Neural cell (in vitro differentiated cells): ENCODE results near the gene LHFPL2. TPM values are rescaled to one million over a fixed set of nuclear protein-coding genes. Genes with fewer than 3 reads are reported as not detected.

ENCODE experiments used
- H2AFZ ChIP-seq: fragments of 200-600, 300-800 bp; sonication (generic), shearing (Covaris generic); 2 replicates; pipeline ENCODE4 v1.6.0; 2014; ENCODE audit warnings: low read depth, mild to moderate bottlenecking, antibody characterized with exemption, low read length, moderate library complexity
- H3F3A ChIP-seq: fragments of 200-600 bp; shearing (Covaris generic); 2 replicates; pipeline ENCODE4 v1.6.1; 2016; ENCODE audit warnings: mild to moderate bottlenecking, moderate library complexity, mixed read lengths, antibody characterized with exemption, low read length; ENCODE audit not compliant: insufficient read depth, poor library complexity, severe bottlenecking
- H3K27ac ChIP-seq: fragments of 200-600, 300-800 bp; sonication (generic), shearing (Covaris generic); 2 replicates; pipeline ENCODE4 v1.5.1; 2014; ENCODE audit warnings: mild to moderate bottlenecking, low read length, moderate library complexity
- H3K27me3 ChIP-seq: fragments of 300-800, 200-600 bp; sonication (generic), shearing (Covaris generic); 2 replicates; pipeline ENCODE4 v1.6.0; 2014; ENCODE audit warnings: mild to moderate bottlenecking, low read depth, low read length, moderate library complexity; ENCODE audit not compliant: insufficient read depth
- H3K36me3 ChIP-seq: fragments of 300-800, 200-600 bp; sonication (generic), shearing (Covaris generic); 2 replicates; pipeline ENCODE4 v1.5.1; 2014; ENCODE audit warnings: mild to moderate bottlenecking, antibody characterized with exemption, low read length, moderate library complexity; ENCODE audit not compliant: insufficient read depth
- H3K4me2 ChIP-seq: fragments of 300-800, 200-600 bp; sonication (generic), shearing (Covaris generic); 2 replicates; pipeline ENCODE4 v1.6.0; 2014; ENCODE audit warnings: mild to moderate bottlenecking, low read length
- H3K4me3 ChIP-seq: fragments of 300-800, 200-600 bp; sonication (generic), shearing (Covaris generic); 2 replicates; pipeline ENCODE4 v1.5.1; 2014; ENCODE audit warnings: mild to moderate bottlenecking, low read length, moderate library complexity
- H3K79me2 ChIP-seq: fragments of 200-600 bp; shearing (Covaris generic); replicated peaks from 2 replicates; pipeline ENCODE4 v1.6.0; 2014; ENCODE audit warnings: mild to moderate bottlenecking, low read length, moderate library complexity; ENCODE audit not compliant: insufficient read depth
- H3K9ac ChIP-seq: fragments of 300-800, 200-600 bp; sonication (generic), shearing (Covaris generic); 2 replicates; pipeline ENCODE4 v1.6.1; 2016; ENCODE audit warnings: mild to moderate bottlenecking, low read length, mixed read lengths
- H3K9me2 ChIP-seq: fragments of 200-600 bp; shearing (Covaris generic); 2 replicates; pipeline ENCODE4 v1.6.1; 2016; ENCODE audit warnings: mild to moderate bottlenecking, low read length, mixed read lengths; ENCODE audit not compliant: insufficient read depth
- H3K9me3 ChIP-seq: fragments of 200-600, 300-800 bp; sonication (generic), shearing (Covaris generic); 2 replicates; pipeline ENCODE4 v1.6.1; 2016; ENCODE audit warnings: mild to moderate bottlenecking, mixed run types, low read length, moderate library complexity, mixed read lengths
- H4K20me1 ChIP-seq: fragments of 200-600 bp; shearing (Covaris generic); 2 replicates; pipeline ENCODE4 v1.6.1; 2016; ENCODE audit warnings: mild to moderate bottlenecking, mixed run types; ENCODE audit not compliant: insufficient read depth
- EP300 ChIP-seq: fragments of 450-650 bp; conservative IDR thresholded peaks from 2 replicates; pipeline ENCODE4 v1.6.1; 2014; ENCODE audit warnings: antibody characterized with exemption, mild to moderate bottlenecking, moderate library complexity; ENCODE audit not compliant: poor library complexity, severe bottlenecking
- EZH2 ChIP-seq: fragments of 200-600, 300-800 bp; shearing (Covaris generic), sonication (generic); IDR thresholded peaks from 2 replicates; pipeline ENCODE4 v1.6.1; 2014; ENCODE audit warnings: antibody characterized with exemption, low read length, borderline replicate concordance, mild to moderate bottlenecking; ENCODE audit not compliant: insufficient read depth, poor library complexity, severe bottlenecking
- MXI1 ChIP-seq: fragments of 450-650 bp; conservative IDR thresholded peaks from 2 replicates; pipeline ENCODE4 v1.6.1; 2014; ENCODE audit warnings: antibody characterized with exemption, mild to moderate bottlenecking; ENCODE audit not compliant: poor library complexity, severe bottlenecking
- POLR2AphosphoS5 ChIP-seq: IDR thresholded peaks from 2 replicates; pipeline ENCODE4 v1.6.1; 2012
- RAD21 ChIP-seq: fragments of 450-650 bp; conservative IDR thresholded peaks from 2 replicates; pipeline ENCODE4 v1.6.1; 2014; ENCODE audit warnings: antibody characterized with exemption, mild to moderate bottlenecking, moderate library complexity
- REST ChIP-seq: IDR thresholded peaks from 2 replicates; pipeline ENCODE4 v1.6.1; 2012; ENCODE audit warnings: borderline replicate concordance
- SMC3 ChIP-seq: fragments of 450-650 bp; conservative IDR thresholded peaks from 2 replicates; pipeline ENCODE4 v1.6.1; 2014; ENCODE audit warnings: antibody characterized with exemption, mild to moderate bottlenecking, moderate library complexity; ENCODE audit not compliant: poor library complexity
- TAF1 ChIP-seq: IDR thresholded peaks from 2 replicates; pipeline ENCODE4 v1.6.1; 2012; ENCODE audit warnings: low read depth
- polyA plus RNA-seq: library from polyadenylated mRNA; depleted of rRNA; stranded (reverse); fragments of >200 nt; gene quantifications from 2 replicates; pipeline ENCODE4 v1.2.3, GENCODE V29; 2014
- TF ChIP-seq, protein P1 (sequence below): fragments of 450-650 bp; IDR thresholded peaks from 2 replicates; pipeline ENCODE4 v1.5.1; 2014; ENCODE audit warnings: antibody characterized with exemption, mild to moderate bottlenecking, moderate library complexity; ENCODE audit not compliant: poor library complexity, severe bottlenecking

Gene LHFPL2
- polyA plus RNA-seq, 1 donor from 2014 or later = 1.6 TPM

- Histone ChIP-seq H3K4me3 (no peak overlapping the region), H2AFZ (no peak overlapping the region), H3K4me2 (no peak overlapping the region), H3K79me2 (no peaks in the 10 kb centered on the region), H3K9me2 (no peaks in the 10 kb centered on the region), H4K20me1 (no peaks in the 10 kb centered on the region), H3K9ac (no peak overlapping the region), H3K27me3 (no peaks in the 10 kb centered on the region), H3K9me3 (no peaks in the 10 kb centered on the region), H3F3A (no peaks in the 10 kb centered on the region), H3K36me3 (peaks cover 4% of the 10 kb centered on the region), H3K27ac (no peak overlapping the region)
- no peak for TF ChIP-seq POLR2AphosphoS5
- TF ChIP-seq RAD21 = no peak
- TF ChIP-seq EZH2 = no peak
- TF ChIP-seq SMC3 = no peak
- TF ChIP-seq, protein P1, sequence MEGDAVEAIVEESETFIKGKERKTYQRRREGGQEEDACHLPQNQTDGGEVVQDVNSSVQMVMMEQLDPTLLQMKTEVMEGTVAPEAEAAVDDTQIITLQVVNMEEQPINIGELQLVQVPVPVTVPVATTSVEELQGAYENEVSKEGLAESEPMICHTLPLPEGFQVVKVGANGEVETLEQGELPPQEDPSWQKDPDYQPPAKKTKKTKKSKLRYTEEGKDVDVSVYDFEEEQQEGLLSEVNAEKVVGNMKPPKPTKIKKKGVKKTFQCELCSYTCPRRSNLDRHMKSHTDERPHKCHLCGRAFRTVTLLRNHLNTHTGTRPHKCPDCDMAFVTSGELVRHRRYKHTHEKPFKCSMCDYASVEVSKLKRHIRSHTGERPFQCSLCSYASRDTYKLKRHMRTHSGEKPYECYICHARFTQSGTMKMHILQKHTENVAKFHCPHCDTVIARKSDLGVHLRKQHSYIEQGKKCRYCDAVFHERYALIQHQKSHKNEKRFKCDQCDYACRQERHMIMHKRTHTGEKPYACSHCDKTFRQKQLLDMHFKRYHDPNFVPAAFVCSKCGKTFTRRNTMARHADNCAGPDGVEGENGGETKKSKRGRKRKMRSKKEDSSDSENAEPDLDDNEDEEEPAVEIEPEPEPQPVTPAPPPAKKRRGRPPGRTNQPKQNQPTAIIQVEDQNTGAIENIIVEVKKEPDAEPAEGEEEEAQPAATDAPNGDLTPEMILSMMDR = no peak
- no peak for TF ChIP-seq MXI1
- TF ChIP-seq REST = no peak
- no peak for TF ChIP-seq EP300
- no peak for TF ChIP-seq TAF1
Measured at GRCh38 chr5:78482948-78483347, 165.6 kb downstream of the LHFPL2 start.

DNA sequence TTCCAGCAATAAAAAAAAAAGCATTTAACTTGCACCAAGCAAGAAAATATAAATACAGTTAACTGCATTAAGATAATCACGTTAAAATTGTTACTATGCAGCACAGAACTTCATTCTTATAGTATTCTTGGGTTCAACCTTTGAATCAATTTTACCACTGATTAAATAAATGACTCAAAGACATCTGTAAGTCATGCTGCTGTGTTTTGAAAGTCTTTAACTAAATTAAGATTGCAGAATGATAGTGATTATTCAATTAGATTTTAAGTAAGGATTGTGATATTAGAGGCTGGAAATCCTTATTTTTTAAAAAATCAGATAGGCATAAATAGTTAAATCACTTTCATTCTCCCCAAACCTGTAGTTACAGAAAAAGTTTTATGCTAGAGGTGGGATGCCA lies 171.8 kb downstream of the LHFPL2 start:
- Histone ChIP-seq H3K4me2 (no peak overlapping the region), H3K9me3 (no peaks in the 10 kb centered on the region), H4K20me1 (no peaks in the 10 kb centered on the region), H2AFZ (no peak overlapping the region), H3K9me2 (no peaks in the 10 kb centered on the region), H3K79me2 (no peaks in the 10 kb centered on the region), H3F3A (peaks cover 5% of the 10 kb centered on the region), H3K9ac (no peak overlapping the region), H3K27me3 (no peaks in the 10 kb centered on the region), H3K4me3 (no peak overlapping the region), H3K36me3 (no peaks in the 10 kb centered on the region), H3K27ac (no peak overlapping the region)
- TF ChIP-seq RAD21 = no peak
- no peak for TF ChIP-seq MXI1
- no peak for TF ChIP-seq TAF1
- no peak for TF ChIP-seq EZH2
- TF ChIP-seq, protein P1 = no peak
- TF ChIP-seq EP300 = no peak
- TF ChIP-seq SMC3 = no peak
- no peak for TF ChIP-seq POLR2AphosphoS5
- TF ChIP-seq REST = no peak
